Measurements from ENCODE around the gene PTCH2.

The PTCH2 gene

GRCh38 chr1:44807364-44808062 lies 35.5 kb downstream of the PTCH2 start (continued):
- TF ChIP-seq ZNF175 (tag by site-specific recombination; IDR thresholded peaks at IDR 0.05) (no peak), ZNF704 (tag by site-specific recombination; IDR thresholded peaks at IDR 0.05) (no peak), ZNF174 (tag by site-specific recombination; IDR thresholded peaks at IDR 0.05) (no peak), TRIM28 (IDR thresholded peaks at IDR 0.05; ENCODE audit: borderline replicate concordance, low read length) (peak; percentile 91; the same call in 1 of the 2 replicates), HIC1 (tag by site-specific recombination; IDR thresholded peaks at IDR 0.05) (peak; percentile 57; the same call in 1 of the 2 replicates), ZNF777 (tag by site-specific recombination; IDR thresholded peaks at IDR 0.05; ENCODE audit: borderline replicate concordance) (no peak), ZNF600 (tag by site-specific recombination; IDR thresholded peaks at IDR 0.05) (peak; percentile 99), CTCF (tag by site-specific recombination; IDR thresholded peaks at IDR 0.05) (no peak), ATF2 (tag by site-specific recombination; IDR thresholded peaks at IDR 0.05; ENCODE audit: low read depth) (peak; percentile 61), ZNF670 (tag by site-specific recombination; IDR thresholded peaks at IDR 0.05; ENCODE audit: low read depth) (no peak), ZNF529 (tag by site-specific recombination; IDR thresholded peaks at IDR 0.05; ENCODE audit: insufficient replicate concordance) (no peak), ZNF433 (tag by site-specific recombination; IDR thresholded peaks at IDR 0.05; ENCODE audit: low read depth) (no peak), ZBTB49 (tag by site-specific recombination; IDR thresholded peaks at IDR 0.05; ENCODE audit: low read depth) (no peak), ZNF391 (tag by site-specific recombination; IDR thresholded peaks at IDR 0.05; ENCODE audit: borderline replicate concordance, low read depth) (no peak), ZSCAN23 (tag by site-specific recombination; IDR thresholded peaks at IDR 0.05) (no peak), AEBP2 (tag by site-specific recombination; IDR thresholded peaks at IDR 0.05; ENCODE audit: borderline replicate concordance) (no peak), ZFHX2 (tag by site-specific recombination; conservative IDR thresholded peaks at IDR 0.05) (peak; percentile 75), ZSCAN4 (tag by site-specific recombination; IDR thresholded peaks at IDR 0.05) (no peak), ZNF621 (tag by site-specific recombination; IDR thresholded peaks at IDR 0.05) (no peak)

All from HEK293 (cell line).